Raji (cell line): ENCODE measurements around the gene TTC28.

Experiments used
- POLR2A ChIP-seq: IDR thresholded peaks from 2 replicates; pipeline ENCODE4 v1.6.1; 2011; ENCODE audit warnings: low read depth, low read length, control low read depth; ENCODE audit not compliant: insufficient read depth

TTC28 gene

DNA sequence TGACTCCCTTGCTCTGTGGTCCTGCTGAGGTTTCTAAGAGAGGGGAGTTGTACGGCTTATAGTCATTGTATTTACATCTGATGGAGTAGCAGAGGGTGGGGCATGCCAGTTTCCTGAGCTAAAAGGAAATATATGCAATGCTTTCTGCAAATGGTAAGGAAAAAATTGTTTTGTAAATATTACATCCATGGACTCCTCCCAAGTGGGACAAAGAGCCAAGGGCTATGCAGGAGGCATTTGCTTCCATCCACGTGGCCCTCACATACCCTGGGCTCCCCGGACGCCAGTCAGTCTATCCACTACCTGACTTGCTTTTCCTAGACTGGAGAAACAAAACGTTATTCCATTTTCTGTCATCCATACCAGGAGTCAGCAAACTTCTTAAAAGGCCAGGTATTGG lies 700.8 kb downstream of the TTC28 start:
- no peak for TF ChIP-seq POLR2A

DNA sequence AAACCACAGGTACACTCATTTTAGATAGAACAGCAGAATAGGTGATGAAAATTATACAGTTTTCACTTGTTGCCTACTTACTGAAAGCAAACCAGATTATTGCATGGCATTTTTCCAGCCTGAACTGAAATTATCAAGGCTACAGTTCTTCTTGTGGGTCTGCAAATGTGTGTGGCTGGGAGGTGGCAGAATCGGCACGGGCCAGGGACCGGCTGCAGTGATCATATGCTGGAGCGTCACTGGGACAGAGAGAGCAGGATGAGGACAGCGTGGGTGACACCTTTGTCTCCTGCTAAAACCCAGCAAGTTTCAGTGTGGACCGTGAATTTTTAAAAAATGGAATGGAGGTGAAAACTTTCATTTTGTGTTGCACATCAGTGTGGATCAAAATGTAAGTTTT lies 701.3 kb downstream of the TTC28 start:
- no peak for TF ChIP-seq POLR2A

DNA sequence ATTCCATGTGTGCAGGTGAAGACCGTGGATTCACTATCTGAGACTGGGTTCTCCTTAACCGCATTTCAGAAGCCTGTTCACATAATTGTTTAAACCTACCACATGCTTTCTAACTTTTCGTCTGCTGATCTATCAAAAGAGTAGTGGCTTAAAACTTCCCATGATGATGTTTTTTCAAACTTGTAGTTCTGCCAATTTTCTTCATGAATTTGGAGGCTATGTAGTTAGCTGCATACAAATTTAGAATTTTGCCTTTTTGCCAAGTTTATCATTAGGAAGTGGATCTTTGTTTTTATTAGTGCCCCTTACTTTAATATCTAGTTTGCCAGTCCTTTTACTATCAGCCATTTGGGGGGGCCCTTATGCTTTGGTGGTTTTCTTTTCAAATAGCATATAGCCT lies 703.1 kb downstream of the TTC28 start:
- TF ChIP-seq POLR2A = no peak

DNA sequence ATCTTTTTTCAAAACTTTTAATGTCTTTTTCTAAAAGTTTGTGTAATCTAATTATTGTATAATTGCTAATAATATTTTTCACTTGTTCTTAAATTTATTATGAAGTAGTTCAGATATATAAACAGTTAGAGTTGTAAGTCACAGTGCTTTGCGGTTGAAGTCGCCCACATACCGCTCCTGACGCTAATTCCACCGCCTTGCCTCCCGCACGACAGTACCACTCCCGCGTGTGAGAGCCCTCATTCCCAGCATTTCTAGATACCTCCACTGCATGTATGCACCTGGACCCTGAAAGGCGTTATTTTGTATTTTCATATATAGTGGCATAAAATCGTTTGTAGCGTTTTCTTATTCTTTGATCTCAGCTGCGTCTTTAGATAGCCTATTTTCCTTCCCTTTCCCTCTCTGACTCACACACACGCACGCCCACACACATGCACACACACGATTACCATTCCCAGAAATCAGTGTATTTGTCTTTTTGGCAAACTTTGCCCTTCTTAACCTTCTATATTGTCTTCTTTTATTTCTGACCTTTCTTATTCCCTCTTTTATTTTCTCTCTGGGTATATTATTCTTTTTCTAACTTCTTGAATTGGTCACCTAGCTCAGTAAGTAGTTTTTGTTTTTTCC lies 704.1 kb downstream of the TTC28 start:
- no peak for TF ChIP-seq POLR2A

DNA sequence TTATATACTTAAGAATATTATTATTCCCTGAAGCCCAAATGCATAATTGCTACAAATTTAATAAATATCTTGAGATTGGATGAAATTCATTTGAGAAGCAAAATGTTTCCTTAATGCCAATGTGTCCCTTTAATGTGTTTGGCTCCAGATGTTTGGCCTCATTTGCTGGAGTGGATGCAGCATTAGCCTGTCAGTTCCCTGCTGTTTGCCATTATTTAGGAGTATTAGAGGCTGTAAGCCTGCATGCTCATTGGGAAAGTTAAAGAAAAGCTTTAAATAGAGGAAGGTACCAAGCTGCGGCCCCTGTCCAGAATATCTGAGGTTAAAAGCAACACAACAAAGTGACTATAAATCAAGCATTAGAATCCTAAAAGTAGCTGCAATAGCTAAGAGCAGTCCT lies 705.8 kb downstream of the TTC28 start:
- TF ChIP-seq POLR2A = no peak

DNA sequence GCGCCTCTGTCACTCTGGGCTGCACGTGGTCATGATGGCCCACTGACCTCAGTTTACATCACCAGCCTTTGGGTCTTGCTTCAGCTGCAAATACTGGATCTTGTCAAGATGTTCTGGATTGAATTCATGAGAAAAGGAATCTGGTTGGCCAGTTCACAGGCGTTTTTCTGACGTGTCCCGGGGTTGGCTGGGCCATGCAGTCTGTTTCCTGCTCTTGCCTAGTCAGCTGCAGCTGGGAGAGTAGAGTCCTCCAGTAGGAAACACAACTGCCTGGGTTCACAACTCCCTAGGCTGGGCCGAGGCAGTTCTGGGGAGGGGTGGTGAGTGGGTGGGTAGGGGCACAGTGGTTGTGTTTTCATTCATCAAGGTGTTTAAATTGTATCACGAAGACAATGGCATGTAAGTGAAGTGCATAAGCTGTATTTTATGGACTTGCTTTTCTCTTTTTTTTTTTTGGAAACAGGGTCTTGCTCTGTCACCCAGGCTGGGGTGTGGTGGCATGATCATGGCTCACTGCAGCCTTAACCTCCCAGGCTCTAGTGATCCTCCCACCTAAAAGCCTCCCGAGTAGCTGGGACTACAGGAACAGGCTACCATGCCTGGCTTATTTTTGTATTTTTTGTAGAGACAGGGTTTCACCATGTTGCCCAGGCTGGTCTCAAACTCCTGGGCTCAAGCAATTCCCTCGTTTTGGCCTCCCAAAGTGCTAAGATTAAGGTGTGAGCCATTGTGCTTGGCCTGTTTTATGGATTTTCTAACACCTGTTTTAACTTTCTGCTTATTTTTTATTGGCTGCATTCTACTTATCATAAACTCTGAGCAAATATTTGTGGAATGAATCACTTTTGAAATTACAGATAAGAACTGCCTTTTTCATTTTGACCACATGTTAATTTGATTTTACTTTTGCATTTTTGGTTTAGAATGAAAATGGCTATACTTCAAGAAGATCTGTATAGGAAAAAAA lies 706.6 kb downstream of the TTC28 start:
- no peak for TF ChIP-seq POLR2A

DNA sequence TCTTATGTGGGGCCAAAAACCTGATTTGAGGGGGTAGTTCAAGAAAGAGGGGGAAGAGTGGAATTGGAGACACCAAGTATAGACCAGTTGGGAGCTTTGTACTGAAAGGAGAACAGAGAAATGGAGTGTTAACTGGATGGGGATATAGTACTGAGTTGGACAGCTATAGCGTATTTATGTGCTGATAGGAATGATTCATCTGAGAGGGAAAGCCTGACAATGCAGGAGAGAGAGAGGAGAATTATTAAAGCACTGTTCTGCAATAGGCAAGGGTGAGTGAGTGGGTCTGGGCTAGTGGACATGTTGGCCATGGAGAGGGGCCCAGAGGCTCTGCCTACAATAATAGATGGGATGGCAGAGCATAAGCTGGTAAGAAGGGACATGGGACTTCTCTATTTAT lies 707.7 kb downstream of the TTC28 start:
- TF ChIP-seq POLR2A = no peak

DNA sequence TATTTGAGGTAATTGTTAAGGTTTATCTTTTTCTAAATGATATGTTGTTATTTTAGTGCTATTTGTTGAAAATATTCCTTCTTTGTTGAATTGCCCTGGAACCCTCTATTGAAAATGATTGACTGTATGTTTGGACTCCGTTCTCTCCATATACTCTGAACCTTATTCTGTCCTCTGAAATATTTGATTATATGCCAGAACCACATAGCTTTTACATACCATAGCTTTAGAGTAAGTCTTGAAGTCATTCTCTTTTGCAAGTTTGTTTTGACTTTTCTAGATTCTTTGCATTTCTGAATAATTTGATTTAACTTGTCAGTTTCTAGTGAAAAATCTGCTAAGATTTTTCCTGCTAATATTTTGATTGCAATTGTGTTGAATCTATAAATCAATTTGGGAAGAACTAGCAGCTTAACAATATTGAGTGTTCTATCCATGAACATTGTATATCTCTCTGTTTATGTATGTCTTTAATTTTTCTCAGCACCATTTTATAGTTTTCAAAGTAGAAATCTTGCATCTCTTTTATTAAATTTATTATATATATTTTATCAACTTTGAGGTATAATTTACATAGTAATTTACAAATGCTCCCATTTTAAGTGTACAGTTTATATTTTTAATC lies 708.9 kb downstream of the TTC28 start:
- TF ChIP-seq POLR2A = no peak

DNA sequence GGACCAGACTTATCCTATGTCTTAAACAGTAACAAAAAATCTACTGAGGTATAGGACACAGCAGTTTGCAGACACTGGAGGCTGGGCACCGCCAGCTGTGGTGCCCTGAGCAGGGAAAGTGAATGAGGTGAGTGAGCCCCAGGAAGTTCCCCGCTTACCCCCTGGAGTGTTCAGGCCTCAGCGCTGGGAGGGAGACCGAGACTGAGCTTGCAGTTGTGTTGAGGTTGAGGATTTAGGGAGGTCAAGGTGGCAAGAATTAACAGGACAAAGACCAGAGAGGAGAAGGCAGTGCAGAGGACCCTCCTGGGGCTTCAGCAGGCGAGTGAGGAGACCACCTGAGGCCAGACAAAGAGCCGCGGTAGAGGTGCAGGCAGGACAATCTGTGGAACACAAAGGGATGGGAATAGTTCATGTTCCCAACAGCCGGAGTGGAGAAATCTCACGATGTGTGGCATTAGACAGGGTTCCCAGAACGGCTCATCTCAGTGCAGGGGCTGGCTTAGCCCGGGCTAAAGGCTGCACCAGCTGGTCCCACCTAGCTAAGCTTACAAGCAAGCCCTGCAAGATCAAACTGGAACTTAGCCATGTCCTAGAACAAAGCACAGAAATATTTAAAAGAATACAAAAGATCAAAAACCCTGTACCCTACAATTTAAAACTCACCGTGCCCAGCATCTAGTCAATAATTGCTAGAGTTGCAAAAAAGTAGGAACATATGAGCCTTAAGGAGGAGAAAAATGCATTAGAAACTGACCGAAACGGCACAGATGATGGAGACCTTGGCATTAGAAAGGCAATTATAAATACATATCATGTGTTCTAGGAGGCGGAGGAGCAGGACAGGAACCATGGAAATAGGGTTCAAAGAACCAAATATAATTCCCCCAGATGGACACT lies 713.2 kb downstream of the TTC28 start:
- no peak for TF ChIP-seq POLR2A

DNA sequence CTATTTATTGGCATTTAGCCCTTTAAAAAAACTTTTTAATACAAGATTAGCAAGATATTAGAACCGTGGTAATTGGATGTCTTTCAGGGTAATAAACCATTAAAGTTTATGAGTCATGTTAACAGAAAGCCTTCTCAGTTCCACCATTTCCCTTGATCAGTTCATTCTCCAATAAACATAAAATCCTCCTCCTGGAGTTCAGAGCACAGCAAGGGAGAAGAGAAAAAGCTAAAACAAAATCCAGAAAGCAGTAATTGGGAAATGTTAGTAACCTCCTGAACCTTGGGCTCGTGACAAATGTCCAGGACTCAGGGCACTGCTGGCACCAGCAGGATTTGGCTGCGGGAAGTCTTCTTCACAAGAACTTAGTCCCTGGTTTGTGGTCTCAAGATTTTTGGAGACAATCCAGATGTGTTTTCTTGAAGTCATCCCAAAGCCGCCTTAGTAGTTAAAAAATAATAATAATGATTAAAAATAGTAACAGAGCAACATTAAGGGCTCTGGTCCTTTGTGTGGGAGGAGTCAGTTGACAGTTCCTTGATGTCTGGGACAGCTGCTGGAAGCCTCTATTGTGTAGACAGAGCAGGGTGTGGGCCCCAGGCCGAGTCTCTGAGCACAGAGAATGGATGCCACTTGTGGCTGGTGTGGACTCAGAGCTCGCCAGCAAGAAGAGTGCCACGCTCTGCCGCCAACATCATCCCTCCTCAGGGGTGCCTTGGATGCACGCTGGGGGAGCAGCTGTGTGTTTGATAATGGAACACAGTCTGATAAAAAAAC lies 717.2 kb downstream of the TTC28 start:
- no peak for TF ChIP-seq POLR2A

DNA sequence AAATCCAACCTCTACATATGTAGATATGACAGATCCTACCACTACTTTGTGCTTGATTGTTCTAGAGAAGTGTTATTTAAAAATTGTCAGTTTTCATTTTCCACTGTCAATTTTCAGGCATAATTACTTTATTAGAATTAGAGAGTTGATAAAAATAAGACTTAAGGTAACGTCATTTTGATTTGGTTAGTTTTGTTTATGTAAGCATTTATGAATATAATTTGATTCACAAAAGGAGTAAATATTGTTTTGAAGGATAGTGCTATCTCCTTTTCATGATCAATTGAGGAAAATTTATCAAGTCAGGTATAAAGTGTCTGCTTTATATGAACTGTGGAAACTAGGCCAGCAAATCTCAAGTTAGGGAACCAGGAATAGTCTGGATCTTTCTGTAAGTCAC lies 718.0 kb downstream of the TTC28 start:
- TF ChIP-seq POLR2A = no peak

DNA sequence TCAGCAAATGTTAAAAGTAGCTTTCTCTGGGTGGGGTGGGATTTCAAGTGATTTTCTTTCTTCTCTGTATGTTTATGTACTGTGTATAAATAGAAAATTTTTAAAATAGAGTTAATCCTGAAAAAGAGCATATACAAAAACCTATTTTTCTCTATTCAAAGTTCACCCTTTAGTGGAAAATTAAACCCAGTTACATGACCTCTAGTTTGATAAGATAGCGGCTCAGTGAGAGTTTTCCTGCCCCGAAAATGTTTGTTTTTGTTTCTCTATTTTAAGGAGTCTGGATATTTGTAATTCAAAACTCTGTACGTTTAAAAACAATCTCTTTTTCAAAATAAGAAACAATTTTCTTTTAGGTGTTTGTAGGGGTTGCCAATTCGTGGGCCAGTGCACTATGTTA lies 718.5 kb downstream of the TTC28 start:
- TF ChIP-seq POLR2A = no peak

DNA sequence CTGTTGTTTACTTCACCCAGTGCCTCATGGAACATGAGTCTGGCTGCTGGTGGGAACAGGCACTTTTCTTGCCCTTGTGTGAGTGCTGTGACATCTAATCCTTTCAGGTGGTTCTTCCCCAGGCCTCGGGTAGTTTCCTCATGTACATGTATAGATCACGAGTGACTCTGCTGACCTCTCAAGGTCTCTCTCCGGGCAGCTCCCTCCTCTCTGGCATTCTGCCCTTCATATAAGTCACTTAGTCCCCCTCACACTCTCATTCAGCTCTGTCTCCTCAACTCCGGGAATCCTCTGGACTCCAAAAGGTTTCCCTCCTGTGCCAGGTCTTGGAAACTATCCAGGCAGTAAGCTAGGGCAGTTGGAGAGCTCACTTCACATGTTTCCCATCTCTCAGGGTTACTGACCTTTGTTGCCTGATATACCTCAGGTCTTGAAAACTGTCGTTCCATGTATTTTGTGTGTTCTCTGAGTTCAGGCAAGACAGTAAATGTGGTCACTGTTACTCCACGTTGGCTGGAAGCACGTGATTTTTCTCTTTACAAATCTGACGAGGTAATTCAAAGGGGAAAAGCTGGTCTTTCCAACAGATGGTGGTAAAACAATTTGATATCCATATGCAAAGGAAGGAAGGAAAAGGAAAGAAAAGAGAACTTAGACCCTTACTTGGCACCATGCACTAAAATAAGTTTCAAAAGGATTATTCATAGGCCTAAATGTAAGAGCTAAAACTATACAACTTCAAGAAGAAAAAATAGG lies 720.1 kb downstream of the TTC28 start:
- no peak for TF ChIP-seq POLR2A

DNA sequence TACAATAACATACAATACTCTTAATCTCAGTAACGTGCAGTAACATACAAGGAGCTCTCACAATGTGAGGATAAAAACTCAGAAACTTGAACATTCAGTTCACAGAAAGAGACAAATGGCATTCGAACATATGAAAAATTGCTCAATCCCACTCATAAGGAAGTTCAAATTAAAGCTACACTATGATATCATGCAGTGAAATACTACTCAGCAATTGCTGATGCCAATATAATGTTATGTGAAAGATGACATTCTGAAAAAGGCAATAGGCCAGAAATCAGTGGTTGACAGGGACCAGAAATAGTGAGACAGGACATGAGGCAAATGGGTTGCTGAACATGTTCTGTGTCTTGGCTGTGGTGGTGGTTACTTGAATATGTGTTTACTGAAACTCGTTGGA lies 726.9 kb downstream of the TTC28 start:
- TF ChIP-seq POLR2A = no peak

DNA sequence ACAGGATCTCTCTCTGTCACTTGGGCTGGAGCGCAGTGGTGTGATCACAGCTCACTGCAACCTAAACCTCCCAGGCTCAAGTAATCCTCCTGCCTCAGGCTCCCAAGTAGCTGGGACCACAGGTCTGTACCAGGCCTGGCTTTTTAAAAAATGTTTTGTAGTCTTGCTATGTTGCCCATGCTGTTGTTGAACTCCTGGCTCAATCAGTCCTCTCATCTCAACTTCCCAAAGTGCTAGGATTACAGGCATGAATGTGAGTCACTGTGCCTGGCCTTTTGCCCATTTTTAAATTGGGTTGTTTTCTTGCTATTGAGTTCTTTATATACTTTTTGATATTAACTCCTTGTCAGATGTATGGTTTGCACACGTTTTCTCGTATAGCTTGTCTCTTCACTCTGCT lies 727.5 kb downstream of the TTC28 start:
- TF ChIP-seq POLR2A = no peak
